ENCODE results near the gene CCKAR. TPM values are rescaled to one million over a fixed set of nuclear protein-coding genes. Genes with fewer than 3 reads are reported as not detected.

The CCKAR gene
- total and polyA plus RNA-seq, 10 of the 15 experiments (the other 5 are each of a cell fraction or from before 2014, with no cell fraction given), result not detected

GRCh38 chr4:26468283-26468949, 21.9 kb downstream of the CCKAR start:
- FAIRE-seq (no peak), DNase-seq (ENCODE audit: low read depth, low spot score) (no peak), ATAC-seq (no peak)
- 35% methylated on average over 9 of the region's 9 CpGs for WGBS (ENCODE audit: insufficient coverage, insufficient replicate concordance, low lambda C conversion rate, missing lambda C conversion rate)
- Histone ChIP-seq H3K4me3 (no peak overlapping the region), H3K4me2 (ENCODE audit: control insufficient read depth, insufficient read depth) (no peak overlapping the region), H2AFZ (ENCODE audit: control insufficient read depth, low read depth, low read length) (no peak overlapping the region), H3K4me1 (ENCODE audit: control insufficient read depth, insufficient read depth, low read length) (no peaks in the 10 kb centered on the region), H3K36me3 (ENCODE audit: control insufficient read depth in 2 of 2, insufficient read depth in 2 of 2, low read length in 1 of 2) (no peaks in the 10 kb centered on the region), H3K79me2 (ENCODE audit: control insufficient read depth, insufficient read depth, low read length) (no peaks in the 10 kb centered on the region), H3K9ac (ENCODE audit: control insufficient read depth, insufficient read depth, low read length) (no peak overlapping the region), H3K27ac (ENCODE audit: control insufficient read depth, insufficient read depth) (no peak overlapping the region), H3K27me3 (replicated peaks in 1 of 2; ENCODE audit: control insufficient read depth in 2 of 2, insufficient read depth in 2 of 2, low read length in 1 of 2) (peaks cover 0 to 2% of the 10 kb centered on the region in 2 experiments; a peak in 2 of 4 replicates), H3K9me3 (replicated peaks; ENCODE audit: control insufficient read depth, insufficient read depth, low read length) (no peaks in the 10 kb centered on the region), H4K20me1 (ENCODE audit: control insufficient read depth, insufficient read depth) (no peaks in the 10 kb centered on the region)
- CTCF ChIA-PET, result interaction anchor here (0.6 kb wide), 1 partner anchor 542 kb away, joined by 3 read pairs; no protein-coding TSS in a partner anchor
- no TSS peak for BruUV-seq (replicated peaks)
- in situ Hi-C loops (cut with MboI) (no loop called here), intact Hi-C loops (cut with micrococcal nuclease; ENCODE audit: unreplicated experiment) (no loop called here)
- POLR2A ChIA-PET, result no interaction called here
- SMC1A ChIA-PET (ENCODE audit: uncharacterized antibody, unreplicated experiment), result no interaction called here
- TF ChIP-seq STAT3 (IDR thresholded peaks at IDR 0.05; ENCODE audit: low read depth, low read length) (no peak), MYB (IDR thresholded peaks at IDR 0.05; ENCODE audit: borderline replicate concordance, low read depth, low read length) (no peak), ATF3 (IDR thresholded peaks at IDR 0.05; ENCODE audit: borderline replicate concordance, extremely low read depth, low read depth, low read length) (no peak), BMI1 (IDR thresholded peaks at IDR 0.05; ENCODE audit: borderline replicate concordance) (no peak), ZBTB40 (IDR thresholded peaks at IDR 0.05; ENCODE audit: borderline replicate concordance) (no peak), MYC (IDR thresholded peaks at IDR 0.05; ENCODE audit: insufficient read depth, insufficient read length, insufficient replicate concordance, low read length, severe bottlenecking) (no peak), POLR2A (IDR thresholded peaks at IDR 0.05; ENCODE audit: low read depth, low read length) (no peak), KLF5 (IDR thresholded peaks at IDR 0.05; ENCODE audit: partially characterized antibody) (no peak), ZNF207 (IDR thresholded peaks at IDR 0.05; ENCODE audit: borderline replicate concordance) (no peak), NR2C1 (IDR thresholded peaks at IDR 0.05) (no peak), IRF3 (IDR thresholded peaks at IDR 0.05) (no peak), CBX5 (IDR thresholded peaks at IDR 0.05; ENCODE audit: low read depth) (no peak)
- TF ChIP-seq, protein P1, sequence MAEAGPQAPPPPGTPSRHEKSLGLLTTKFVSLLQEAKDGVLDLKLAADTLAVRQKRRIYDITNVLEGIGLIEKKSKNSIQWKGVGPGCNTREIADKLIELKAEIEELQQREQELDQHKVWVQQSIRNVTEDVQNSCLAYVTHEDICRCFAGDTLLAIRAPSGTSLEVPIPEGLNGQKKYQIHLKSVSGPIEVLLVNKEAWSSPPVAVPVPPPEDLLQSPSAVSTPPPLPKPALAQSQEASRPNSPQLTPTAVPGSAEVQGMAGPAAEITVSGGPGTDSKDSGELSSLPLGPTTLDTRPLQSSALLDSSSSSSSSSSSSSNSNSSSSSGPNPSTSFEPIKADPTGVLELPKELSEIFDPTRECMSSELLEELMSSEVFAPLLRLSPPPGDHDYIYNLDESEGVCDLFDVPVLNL (IDR thresholded peaks at IDR 0.05; ENCODE audit: low read depth, low read length), result no peak
- TF ChIP-seq, protein P2, sequence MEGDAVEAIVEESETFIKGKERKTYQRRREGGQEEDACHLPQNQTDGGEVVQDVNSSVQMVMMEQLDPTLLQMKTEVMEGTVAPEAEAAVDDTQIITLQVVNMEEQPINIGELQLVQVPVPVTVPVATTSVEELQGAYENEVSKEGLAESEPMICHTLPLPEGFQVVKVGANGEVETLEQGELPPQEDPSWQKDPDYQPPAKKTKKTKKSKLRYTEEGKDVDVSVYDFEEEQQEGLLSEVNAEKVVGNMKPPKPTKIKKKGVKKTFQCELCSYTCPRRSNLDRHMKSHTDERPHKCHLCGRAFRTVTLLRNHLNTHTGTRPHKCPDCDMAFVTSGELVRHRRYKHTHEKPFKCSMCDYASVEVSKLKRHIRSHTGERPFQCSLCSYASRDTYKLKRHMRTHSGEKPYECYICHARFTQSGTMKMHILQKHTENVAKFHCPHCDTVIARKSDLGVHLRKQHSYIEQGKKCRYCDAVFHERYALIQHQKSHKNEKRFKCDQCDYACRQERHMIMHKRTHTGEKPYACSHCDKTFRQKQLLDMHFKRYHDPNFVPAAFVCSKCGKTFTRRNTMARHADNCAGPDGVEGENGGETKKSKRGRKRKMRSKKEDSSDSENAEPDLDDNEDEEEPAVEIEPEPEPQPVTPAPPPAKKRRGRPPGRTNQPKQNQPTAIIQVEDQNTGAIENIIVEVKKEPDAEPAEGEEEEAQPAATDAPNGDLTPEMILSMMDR (IDR thresholded peaks at IDR 0.05 in 2 of 3, conservative IDR thresholded peaks at IDR 0.05 in 1 of 3; ENCODE audit: control insufficient read depth in 2 of 3, extremely low read depth in 1 of 3, insufficient read depth in 1 of 3, low read depth in 3 of 3, low read length in 3 of 3), result no peak
- RAD21 ChIA-PET (ENCODE audit: unreplicated experiment), result no interaction called here

Measured in GM12878 (cell line).